Neural cell (in vitro differentiated cells): ENCODE results near the gene DZIP1L.

Experiments
- EP300 ChIP-seq: fragments of 450-650 bp; conservative IDR thresholded peaks from 2 replicates; pipeline ENCODE4 v1.6.1; 2014; ENCODE audit warnings: antibody characterized with exemption, mild to moderate bottlenecking, moderate library complexity; ENCODE audit not compliant: poor library complexity, severe bottlenecking
- EZH2 ChIP-seq: fragments of 200-600, 300-800 bp; shearing (Covaris generic), sonication (generic); IDR thresholded peaks from 2 replicates; pipeline ENCODE4 v1.6.1; 2014; ENCODE audit warnings: antibody characterized with exemption, low read length, borderline replicate concordance, mild to moderate bottlenecking; ENCODE audit not compliant: insufficient read depth, poor library complexity, severe bottlenecking
- MXI1 ChIP-seq: fragments of 450-650 bp; conservative IDR thresholded peaks from 2 replicates; pipeline ENCODE4 v1.6.1; 2014; ENCODE audit warnings: antibody characterized with exemption, mild to moderate bottlenecking; ENCODE audit not compliant: poor library complexity, severe bottlenecking
- POLR2AphosphoS5 ChIP-seq: IDR thresholded peaks from 2 replicates; pipeline ENCODE4 v1.6.1; 2012
- RAD21 ChIP-seq: fragments of 450-650 bp; conservative IDR thresholded peaks from 2 replicates; pipeline ENCODE4 v1.6.1; 2014; ENCODE audit warnings: antibody characterized with exemption, mild to moderate bottlenecking, moderate library complexity
- SMC3 ChIP-seq: fragments of 450-650 bp; conservative IDR thresholded peaks from 2 replicates; pipeline ENCODE4 v1.6.1; 2014; ENCODE audit warnings: antibody characterized with exemption, mild to moderate bottlenecking, moderate library complexity; ENCODE audit not compliant: poor library complexity
- TAF1 ChIP-seq: IDR thresholded peaks from 2 replicates; pipeline ENCODE4 v1.6.1; 2012; ENCODE audit warnings: low read depth
- TF ChIP-seq, protein P1 (sequence below): fragments of 450-650 bp; IDR thresholded peaks from 2 replicates; pipeline ENCODE4 v1.5.1; 2014; ENCODE audit warnings: antibody characterized with exemption, mild to moderate bottlenecking, moderate library complexity; ENCODE audit not compliant: poor library complexity, severe bottlenecking

DNA sequence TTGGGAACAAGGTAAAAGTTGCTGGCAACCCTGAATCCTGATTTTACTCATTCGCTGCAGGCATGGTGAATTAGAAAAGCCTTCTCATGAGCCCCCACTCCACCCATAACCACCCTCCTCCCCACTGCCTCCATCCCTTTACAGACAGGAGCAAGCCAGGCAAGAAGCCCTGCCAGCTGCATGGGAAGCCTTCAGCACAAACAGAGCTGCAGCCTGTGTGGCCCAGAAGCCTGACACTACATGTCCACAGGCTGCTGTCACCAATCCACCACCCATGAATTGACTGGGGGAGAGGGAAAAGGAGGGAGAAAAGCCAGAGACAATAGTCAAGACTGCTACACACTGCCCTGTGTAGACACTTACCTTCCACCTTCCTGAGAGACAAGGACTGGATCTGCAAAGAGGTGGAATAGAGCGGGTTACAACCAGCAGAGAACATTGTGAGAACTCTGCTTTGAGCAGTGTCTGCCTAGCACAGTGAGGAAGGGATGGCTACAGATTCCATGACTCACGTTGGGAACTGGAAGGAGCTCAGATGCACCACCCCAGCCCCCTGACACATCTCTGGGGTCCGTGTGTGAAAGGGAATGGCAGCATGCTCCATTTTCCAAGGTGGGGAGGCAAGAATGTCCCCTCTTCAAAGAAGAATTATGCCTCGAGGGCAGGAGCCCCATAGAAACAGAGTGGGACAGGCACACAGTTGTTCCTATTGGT, 33.9 kb downstream of the DZIP1L start:
- TF ChIP-seq, protein P1, sequence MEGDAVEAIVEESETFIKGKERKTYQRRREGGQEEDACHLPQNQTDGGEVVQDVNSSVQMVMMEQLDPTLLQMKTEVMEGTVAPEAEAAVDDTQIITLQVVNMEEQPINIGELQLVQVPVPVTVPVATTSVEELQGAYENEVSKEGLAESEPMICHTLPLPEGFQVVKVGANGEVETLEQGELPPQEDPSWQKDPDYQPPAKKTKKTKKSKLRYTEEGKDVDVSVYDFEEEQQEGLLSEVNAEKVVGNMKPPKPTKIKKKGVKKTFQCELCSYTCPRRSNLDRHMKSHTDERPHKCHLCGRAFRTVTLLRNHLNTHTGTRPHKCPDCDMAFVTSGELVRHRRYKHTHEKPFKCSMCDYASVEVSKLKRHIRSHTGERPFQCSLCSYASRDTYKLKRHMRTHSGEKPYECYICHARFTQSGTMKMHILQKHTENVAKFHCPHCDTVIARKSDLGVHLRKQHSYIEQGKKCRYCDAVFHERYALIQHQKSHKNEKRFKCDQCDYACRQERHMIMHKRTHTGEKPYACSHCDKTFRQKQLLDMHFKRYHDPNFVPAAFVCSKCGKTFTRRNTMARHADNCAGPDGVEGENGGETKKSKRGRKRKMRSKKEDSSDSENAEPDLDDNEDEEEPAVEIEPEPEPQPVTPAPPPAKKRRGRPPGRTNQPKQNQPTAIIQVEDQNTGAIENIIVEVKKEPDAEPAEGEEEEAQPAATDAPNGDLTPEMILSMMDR = no peak
- TF ChIP-seq TAF1 (no peak), EZH2 (no peak), MXI1 (no peak), RAD21 (no peak), SMC3 (no peak), EP300 (no peak), POLR2AphosphoS5 (no peak)
